Body of pancreas (tissue), 4 donors: ENCODE results near the gene RIN3. TPM values are rescaled to one million over a fixed set of nuclear protein-coding genes. Genes with fewer than 3 reads are reported as not detected.

ENCODE experiments used
- ATAC-seq: fragments of 150-250 bp; one replicate; pipeline ENCODE4 v1.9.1; 2016
- DNase-seq, 4 donors: peaks; one replicate each; pipeline ENCODE4 v3.0.0-alpha.2; 2019
- H3K27ac ChIP-seq, 4 donors: fragments of 200-600 bp; sonication (generic); 1 replicate in 3 of 4; 2 replicates in 1 of 4; pipeline versions ENCODE4 v1.5.1 to v1.6.1; 2016 to 2019; ENCODE audit warnings: mild to moderate bottlenecking in 1 of 4, mixed read lengths in 1 of 4, moderate library complexity in 1 of 4
- H3K27me3 ChIP-seq, 2 donors: fragments of 200-600 bp; sonication (generic); one replicate each; pipeline ENCODE4 v1.6.0; 2016; ENCODE audit warnings: mild to moderate bottlenecking in 1 of 2
- H3K36me3 ChIP-seq, 2 donors: fragments of 200-600 bp; sonication (generic); replicated peaks in 1 of 2; 2 replicates each; pipeline ENCODE4 v1.5.1; 2016; ENCODE audit warnings: low read depth in 2 of 2; ENCODE audit not compliant: insufficient read depth in 1 of 2
- H3K4me1 ChIP-seq: fragments of 200-600 bp; sonication (generic); one replicate; pipeline ENCODE4 v1.6.0; 2016
- H3K4me3 ChIP-seq, 2 donors: fragments of 200-600 bp; sonication (generic); 1 replicate in 1 of 2; 2 replicates in 1 of 2; pipeline ENCODE4 v1.5.1; 2016 to 2019
- H3K9me3 ChIP-seq, 3 donors: fragments of 200-600 bp; sonication (generic); 1 replicate in 2 of 3; 2 replicates in 1 of 3; pipeline ENCODE4 v1.5.1; 2016
- POLR2A ChIP-seq, 3 donors: fragments of 450-650 bp; IDR thresholded peaks; one replicate each; pipeline ENCODE4 v1.6.1; 2016; ENCODE audit warnings: antibody characterized with exemption in 3 of 3, mild to moderate bottlenecking in 2 of 3
- WGBS, 2 donors: methylation state at CpG; one replicate each; pipeline ENCODE4 v1.1.5; 2017; 5-methylcytosine and 5-hydroxymethylcytosine counted together
- intact Hi-C: fragments of 100-400 bp; cut with DNase I; formaldehyde crosslinking; loops from one replicate; pipeline ENCODE4 v1.15.1; 2023
- total RNA-seq, 2 donors: library from RNA; depleted of rRNA; stranded (reverse); fragments of >200 nt; gene quantifications; one replicate each; pipeline ENCODE4 v1.1.0, GENCODE V29; 2016
- TF ChIP-seq, protein P1 (sequence below), 7 experiments: fragments of 450-650 bp in 4 of 7; fragments of 200-600 bp in 3 of 7; sonication (generic) in 3 of 7; IDR thresholded peaks; one replicate each; pipeline ENCODE4 v1.5.1; 2016 to 2019; ENCODE audit warnings: antibody characterized with exemption in 7 of 7

The RIN3 gene
- total RNA-seq, 2 donors from 2014 or later, result 2.6 to 3.3 TPM

DNA sequence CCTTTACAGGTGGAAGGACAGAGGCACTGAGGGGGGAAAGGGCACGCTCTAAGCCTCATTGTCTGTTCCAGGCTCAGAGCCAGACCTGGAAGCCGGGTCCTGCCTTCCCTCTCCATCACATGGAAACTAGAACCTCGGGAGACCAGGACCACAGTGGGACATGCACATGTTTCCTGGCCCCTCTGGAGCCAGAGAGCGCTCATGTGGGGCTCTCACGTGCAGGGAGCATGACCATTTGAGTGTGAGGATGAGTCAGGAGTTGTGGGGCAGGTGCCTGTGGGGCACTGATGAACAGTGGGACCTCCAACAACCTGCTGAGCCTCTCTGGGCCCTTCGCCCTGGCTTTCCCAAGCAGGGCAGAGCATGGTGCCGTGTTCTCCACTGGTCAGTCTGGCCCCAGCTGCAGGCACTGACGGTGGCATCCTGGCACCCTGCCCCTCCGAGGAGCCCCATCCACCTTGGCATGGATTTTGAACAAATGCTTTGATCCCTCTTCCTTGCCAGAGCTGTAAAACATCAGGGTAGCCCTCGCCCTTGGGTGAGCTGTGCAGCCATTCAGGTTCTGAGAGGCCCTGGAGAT, 100.2 kb downstream of the RIN3 start:
- intact Hi-C loops, result no loop called here
- WGBS, 2 donors, result 70 to 76% methylated on average over 2 to 10 of the region's 10 CpGs
- TF ChIP-seq POLR2A (IDR thresholded peaks at IDR 0.05), result no peak
- TF ChIP-seq, protein P1, sequence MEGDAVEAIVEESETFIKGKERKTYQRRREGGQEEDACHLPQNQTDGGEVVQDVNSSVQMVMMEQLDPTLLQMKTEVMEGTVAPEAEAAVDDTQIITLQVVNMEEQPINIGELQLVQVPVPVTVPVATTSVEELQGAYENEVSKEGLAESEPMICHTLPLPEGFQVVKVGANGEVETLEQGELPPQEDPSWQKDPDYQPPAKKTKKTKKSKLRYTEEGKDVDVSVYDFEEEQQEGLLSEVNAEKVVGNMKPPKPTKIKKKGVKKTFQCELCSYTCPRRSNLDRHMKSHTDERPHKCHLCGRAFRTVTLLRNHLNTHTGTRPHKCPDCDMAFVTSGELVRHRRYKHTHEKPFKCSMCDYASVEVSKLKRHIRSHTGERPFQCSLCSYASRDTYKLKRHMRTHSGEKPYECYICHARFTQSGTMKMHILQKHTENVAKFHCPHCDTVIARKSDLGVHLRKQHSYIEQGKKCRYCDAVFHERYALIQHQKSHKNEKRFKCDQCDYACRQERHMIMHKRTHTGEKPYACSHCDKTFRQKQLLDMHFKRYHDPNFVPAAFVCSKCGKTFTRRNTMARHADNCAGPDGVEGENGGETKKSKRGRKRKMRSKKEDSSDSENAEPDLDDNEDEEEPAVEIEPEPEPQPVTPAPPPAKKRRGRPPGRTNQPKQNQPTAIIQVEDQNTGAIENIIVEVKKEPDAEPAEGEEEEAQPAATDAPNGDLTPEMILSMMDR (IDR thresholded peaks at IDR 0.05), result no peak
- no peaks in the 10 kb centered on the region for H3K36me3 ChIP-seq
- H3K4me3 ChIP-seq, result no peak overlapping the region
- DNase-seq (no peak), ATAC-seq (no peak)
- H3K27me3 ChIP-seq, result no peaks in the 10 kb centered on the region
- H3K4me1 ChIP-seq, result no peaks in the 10 kb centered on the region
- H3K9me3 ChIP-seq, result no peaks in the 10 kb centered on the region
- no peak overlapping the region for H3K27ac ChIP-seq

DNA sequence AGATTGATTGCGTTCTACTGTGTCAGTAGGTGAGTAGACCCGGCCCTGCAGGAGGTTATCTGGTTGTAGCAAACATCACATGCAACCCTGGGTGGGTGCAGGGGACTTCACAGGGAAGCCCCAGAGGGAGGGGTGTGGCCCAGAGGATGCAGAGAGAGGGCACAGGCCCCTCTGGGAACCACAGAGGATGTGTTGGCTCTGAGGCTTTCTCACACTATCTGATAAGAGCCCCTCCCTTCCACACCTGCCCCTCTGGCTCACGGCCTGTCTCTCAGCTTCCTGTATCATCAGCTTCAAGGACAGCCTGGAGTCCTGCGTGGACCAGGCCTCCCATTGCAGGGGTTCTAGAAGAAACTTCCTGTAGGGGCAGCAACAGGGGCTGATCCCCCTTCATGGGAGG, 101.9 kb downstream of the RIN3 start:
- H3K36me3 ChIP-seq, result no peaks in the 10 kb centered on the region
- intact Hi-C loops, result no loop called here
- no peaks in the 10 kb centered on the region for H3K9me3 ChIP-seq
- no peak overlapping the region for H3K4me3 ChIP-seq
- no peaks in the 10 kb centered on the region for H3K27me3 ChIP-seq
- 30 to 71% methylated on average over 3 to 4 of the region's 4 CpGs for WGBS, 2 donors
- DNase-seq, result no peak
- no peak overlapping the region for H3K27ac ChIP-seq
- TF ChIP-seq, protein P1 (IDR thresholded peaks at IDR 0.05), result no peak
- TF ChIP-seq POLR2A (IDR thresholded peaks at IDR 0.05), result no peak
- no peak for ATAC-seq
- no peaks in the 10 kb centered on the region for H3K4me1 ChIP-seq

DNA sequence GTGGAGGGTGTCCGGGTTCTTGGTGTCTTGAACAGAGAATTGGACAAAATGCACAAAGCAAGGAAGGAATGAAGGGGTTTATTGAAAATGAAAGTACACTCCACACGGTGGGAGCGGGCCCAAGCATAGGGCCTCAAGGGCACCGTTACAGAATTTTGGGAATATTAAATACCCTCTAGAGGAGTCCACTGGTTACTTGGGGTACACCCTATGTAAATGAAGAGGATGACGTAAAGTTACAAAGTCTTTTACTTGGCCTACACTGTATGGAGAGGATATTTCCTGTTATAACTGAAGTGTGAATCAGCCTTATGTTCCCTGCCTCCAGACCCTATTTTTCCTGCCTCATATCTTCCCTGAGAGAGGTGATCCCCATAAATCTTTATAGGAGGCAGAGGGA, 102.6 kb downstream of the RIN3 start:
- Histone ChIP-seq H3K4me3 (no peak overlapping the region), H3K27ac (no peak overlapping the region), H3K9me3 (no peaks in the 10 kb centered on the region), H3K27me3 (no peaks in the 10 kb centered on the region), H3K36me3 (no peaks in the 10 kb centered on the region), H3K4me1 (no peaks in the 10 kb centered on the region)
- intact Hi-C loops, result no loop called here
- DNase-seq (no peak), ATAC-seq (no peak)
- no peak for TF ChIP-seq POLR2A (IDR thresholded peaks at IDR 0.05)
- TF ChIP-seq, protein P1 (IDR thresholded peaks at IDR 0.05), result no peak
- 86 to 88% methylated on average over 5 of the region's 5 CpGs for WGBS, 2 donors

DNA sequence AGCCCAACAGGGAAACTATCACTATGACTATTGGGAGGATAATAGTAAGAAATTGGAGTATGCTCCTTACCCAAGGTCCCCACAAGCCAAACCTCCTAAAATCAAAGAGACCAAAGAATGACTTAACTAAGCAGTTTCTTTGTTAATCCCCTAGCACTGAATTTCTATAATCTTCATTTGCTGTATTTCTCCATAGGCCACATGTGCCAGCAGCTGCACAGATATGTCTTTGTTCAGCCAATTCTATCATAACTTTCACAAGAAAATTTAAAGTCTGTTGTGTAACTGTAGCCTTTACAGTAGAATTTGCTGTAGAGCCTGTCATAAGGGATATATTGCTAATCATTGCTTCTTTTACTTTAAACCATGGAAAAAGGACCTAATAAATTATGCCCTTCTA, 104.0 kb downstream of the RIN3 start:
- DNase-seq (no peak), ATAC-seq (no peak)
- Histone ChIP-seq H3K9me3 (peaks cover 0 to 10% (median 0%) of the 10 kb centered on the region in 3 donors), H3K36me3 (no peaks in the 10 kb centered on the region), H3K4me1 (no peaks in the 10 kb centered on the region), H3K27ac (no peak overlapping the region), H3K27me3 (no peaks in the 10 kb centered on the region), H3K4me3 (no peak overlapping the region)
- intact Hi-C loops, result no loop called here
- no peak for TF ChIP-seq POLR2A (IDR thresholded peaks at IDR 0.05)
- TF ChIP-seq, protein P1 (IDR thresholded peaks at IDR 0.05), result no peak
